Hematopoietic multipotent progenitor cell treated with erythropoietin and hydrocortisone succinate and interleukin-3 and kit ligand, for 8 days (in vitro differentiated cells): Measurements from ENCODE around the gene CTIF.
"Not testable (repeated sequence)": the region's sequence is repeated elsewhere in the genome, so short reads cannot be mapped to it uniquely, and the experiment has no call there.

Source experiments
- DNase-seq: peaks from one replicate; pipeline ENCODE4 v3.0.0-alpha.2; 2015

CTIF gene

DNA sequence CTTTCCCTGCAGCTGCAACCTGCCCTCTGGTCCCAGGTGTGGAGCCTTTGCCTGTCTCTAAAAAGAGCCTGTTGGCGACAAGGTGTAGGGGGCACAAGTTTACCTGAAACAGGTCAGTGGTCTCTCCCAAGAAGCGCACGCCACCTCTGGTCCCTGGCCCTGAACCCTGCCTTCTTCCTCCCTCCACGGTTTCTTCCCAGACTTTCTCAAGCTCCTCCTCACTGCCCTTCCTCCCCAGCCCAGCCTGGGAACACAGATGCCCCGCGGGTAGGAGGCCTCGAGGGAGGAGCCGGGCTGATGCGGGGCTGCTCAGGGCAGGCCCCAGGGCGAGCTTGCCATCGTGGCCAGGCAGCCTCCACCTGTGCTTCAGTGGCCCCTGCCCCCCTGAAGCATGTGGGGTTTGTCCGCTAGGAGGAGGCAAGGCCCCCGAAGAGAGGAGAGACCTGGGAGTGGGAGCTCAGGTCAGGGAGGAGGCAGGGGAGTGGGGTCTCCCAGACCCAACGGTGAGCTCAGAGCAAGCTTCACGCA, 322.4 kb downstream of the CTIF start:
- DNase-seq: no peak

DNA sequence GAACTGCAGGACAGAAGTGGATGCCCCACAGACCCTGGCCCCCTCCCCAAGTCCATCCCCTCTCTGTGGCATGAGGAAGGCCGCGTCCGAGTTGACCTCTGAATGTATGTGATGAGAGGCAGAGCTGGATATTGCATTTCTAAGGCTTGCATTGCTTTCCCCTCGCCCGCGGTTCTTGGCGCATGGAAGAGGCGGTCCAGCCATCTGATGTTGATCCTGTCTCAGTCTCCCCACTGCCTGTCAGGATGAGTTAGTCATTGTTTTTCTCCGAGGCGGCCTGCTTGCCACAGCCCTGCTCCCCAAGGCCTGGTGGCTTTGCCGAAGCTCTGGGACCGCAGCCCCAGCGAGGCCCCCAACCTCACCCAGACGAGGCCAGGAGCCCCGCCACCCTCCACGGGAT, 323.3 kb downstream of the CTIF start:
- DNase-seq: no peak

DNA sequence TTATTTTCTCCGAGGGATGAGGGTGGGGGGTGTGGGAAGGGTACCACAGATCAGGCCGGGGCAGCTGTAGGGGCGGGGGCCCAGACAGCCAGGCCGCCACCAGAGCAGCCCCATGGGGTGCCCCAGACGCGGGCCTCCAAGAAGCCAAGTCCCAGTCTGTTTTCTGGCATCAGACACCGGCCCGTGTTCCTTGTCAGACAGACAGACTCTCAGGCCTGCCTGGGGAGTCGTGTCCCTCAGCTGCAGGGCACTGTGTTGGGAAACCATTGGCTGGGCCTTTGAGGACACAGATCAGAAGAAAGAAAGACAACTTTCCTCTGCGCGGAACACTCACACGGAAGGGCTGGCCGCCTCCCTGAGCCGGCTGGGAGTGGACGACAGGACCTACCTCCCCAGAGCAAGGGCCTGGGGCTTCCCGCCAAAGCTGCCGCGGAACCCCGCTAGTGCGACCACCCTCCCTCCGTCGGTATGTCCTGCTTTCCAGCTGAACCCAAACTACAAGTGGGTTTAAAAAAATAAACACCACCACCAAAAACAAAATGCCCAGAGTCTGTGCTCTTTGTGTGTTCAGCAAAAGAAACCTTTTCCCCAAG, 323.9 kb downstream of the CTIF start:
- no peak for DNase-seq

DNA sequence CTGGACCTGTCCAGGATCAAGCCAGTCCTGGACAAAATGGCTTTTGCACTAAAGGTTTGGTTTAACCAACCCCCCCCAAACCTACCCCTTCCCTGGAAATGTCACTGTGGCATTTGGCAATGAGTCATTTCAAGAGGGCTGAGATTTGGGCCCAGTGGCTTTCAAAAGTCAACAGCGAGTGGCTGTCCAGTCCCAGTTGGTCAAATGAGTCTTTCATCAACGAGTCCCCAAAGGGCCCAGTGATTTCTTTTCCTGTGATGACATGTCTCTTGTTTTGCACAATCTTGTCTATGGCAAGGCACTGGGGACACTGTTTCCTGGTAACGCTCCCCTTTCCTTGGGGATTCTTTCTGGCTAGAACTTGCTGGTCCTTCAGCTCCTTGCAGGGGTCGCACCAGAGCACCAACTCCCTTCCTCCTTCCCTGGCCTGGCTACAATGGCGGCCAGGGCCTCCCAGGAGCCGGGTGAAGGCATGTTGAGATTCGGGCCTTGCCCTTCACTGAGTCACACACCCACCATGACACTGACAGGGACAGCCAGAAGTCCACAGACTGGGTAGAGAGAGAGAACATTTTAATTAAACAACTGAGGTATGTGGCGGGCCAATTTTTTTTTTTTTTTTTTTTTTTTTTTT, 324.7 kb downstream of the CTIF start:
- no peak for DNase-seq

DNA sequence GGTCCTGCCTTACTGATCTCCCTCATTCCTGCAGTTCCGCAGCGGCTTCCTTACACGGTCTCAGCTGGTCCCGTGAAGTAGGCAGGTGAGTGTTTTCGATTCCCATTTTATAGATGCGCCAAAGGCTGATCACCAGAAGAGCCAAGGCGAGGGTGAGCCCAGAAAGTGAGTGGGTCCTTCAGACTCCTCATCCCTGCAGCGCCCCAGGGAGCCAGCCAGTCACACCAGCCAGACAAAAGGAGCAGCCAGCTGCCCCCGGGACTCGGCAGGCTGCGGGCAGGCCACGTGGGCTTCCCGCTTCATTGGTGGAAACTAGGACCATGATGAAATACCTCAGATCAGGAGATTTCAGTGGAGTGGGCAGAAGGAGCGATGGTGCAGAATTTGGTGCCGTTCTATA, 326.0 kb downstream of the CTIF start:
- DNase-seq: no peak

DNA sequence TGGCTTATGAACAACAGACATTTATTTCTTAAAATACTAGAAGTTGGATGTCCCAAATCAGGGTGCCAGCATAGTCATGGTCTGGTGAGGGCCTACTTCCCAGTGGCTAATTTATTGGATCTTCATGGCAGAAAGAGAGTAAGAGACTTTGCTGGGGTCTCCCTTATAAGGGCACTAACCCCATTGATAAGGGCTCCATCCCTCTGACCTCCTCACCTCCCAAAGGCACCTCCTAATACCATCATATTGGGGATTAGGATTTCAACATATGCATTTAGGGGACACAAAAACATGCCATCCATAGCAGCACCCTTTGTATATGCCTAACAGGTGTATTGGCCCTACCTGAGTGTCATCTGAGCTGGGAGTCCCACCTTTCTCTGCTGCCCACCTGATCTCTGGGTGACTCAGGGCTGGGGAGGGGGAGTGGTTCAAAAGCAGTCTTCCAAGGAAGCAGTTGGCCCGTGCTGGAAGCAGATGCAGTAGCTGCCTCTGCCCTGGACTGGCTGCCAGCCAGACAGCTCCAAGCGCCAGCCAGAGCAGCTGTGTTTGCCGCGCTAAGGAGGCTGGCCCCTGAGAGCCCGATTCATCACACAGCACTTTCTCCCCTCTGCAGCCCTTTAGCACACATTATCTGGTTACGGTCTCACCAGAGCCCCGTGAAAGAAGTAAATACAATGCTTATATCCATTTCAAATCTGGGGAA, 327.4 kb downstream of the CTIF start:
- DNase-seq: no peak

DNA sequence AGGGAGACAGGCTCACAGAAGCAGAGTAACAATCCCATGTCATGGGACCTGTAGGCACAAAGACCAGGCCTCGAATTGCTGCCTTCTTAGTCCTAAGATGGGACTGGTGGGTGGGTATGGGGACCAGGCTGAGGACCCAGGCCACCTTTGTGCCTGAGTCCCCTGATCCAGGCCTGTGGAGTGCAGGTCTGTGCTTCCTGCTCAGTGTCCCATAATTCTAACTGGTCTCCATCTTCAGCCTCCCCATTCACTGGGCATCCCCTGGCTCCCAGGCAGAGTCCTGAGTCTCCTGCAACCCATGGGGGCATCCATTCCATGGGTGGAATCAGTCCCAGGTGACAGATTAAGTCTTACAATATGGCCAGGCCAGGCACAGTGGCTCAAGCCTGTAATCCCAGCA, 328.0 kb downstream of the CTIF start:
- no peak for DNase-seq

DNA sequence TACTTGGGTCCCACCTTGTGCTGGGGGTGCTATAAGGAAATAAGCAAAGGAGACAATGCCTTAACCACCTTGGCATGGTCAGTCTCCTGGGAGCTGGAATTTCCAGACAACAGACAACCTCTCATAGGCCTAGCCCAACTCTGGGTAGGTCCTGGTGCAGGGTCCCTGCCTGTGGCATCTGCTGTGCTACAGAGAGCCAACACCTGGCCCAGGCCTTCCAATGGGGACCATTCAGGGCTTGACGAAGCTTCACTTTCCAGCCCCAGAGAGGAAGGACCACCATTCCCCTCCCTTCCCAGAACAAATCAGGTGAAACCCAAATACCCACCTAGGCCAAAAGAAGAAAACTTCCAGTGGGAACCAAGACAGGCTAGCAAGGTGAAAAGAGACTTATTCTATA, 329.1 kb downstream of the CTIF start:
- DNase-seq: no peak

GRCh38 chr18:48868468-48869466, 329.9 kb downstream of the CTIF start:
- DNase-seq: no peak

- no peak for DNase-seq
Observed at GRCh38 chr18:48869591-48869990, 330.8 kb downstream of the CTIF start.

DNA sequence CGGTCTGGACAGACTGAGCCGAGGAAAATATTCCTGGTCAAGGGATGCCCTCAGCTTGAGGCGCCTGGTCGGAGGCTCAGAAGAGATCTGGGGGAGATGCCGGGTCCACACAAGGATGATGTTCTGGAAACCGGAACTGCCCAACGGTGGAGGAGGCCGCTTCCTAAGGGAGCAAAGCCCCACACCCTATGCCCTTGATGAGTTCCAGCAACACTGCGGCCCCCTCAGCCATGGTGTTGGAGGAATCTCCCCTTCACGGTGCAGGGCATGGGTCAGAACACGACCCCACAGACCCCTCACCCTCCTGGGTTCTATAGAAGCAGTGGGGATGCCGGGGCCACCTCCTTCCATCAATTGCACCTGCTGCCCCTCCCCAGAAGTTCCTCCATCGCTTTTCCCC, 332.1 kb downstream of the CTIF start:
- not testable (repeated sequence) for DNase-seq

GRCh38 chr18:48871391-48872166, 332.7 kb downstream of the CTIF start:
- DNase-seq: no peak

- DNase-seq: no peak
Observed at GRCh38 chr18:48872234-48873145, 333.7 kb downstream of the CTIF start.

DNA sequence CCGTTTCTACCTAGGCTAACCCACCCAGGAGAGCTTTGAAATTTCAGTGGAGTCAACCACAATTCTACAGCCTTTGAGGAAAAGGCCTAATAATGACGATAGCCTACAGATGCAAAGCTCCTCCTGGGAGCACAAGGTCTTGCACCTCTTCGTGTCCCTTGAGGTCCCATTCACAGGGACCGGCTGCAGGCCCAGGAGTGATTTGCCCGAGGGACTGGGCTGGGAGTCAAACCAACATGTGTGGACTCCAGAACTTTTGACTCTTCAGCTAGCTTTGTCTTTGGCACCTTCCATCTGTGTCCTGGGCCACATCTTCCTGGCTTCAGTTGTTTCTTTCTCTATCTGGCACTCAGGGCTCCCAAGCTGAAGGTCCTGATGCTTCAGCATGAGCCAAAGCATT, 335.4 kb downstream of the CTIF start:
- no peak for DNase-seq

- DNase-seq: no peak
Observed at GRCh38 chr18:48874701-48875162, 335.9 kb downstream of the CTIF start.

- no peak for DNase-seq
Observed at GRCh38 chr18:48875314-48875941, 336.6 kb downstream of the CTIF start.

DNA sequence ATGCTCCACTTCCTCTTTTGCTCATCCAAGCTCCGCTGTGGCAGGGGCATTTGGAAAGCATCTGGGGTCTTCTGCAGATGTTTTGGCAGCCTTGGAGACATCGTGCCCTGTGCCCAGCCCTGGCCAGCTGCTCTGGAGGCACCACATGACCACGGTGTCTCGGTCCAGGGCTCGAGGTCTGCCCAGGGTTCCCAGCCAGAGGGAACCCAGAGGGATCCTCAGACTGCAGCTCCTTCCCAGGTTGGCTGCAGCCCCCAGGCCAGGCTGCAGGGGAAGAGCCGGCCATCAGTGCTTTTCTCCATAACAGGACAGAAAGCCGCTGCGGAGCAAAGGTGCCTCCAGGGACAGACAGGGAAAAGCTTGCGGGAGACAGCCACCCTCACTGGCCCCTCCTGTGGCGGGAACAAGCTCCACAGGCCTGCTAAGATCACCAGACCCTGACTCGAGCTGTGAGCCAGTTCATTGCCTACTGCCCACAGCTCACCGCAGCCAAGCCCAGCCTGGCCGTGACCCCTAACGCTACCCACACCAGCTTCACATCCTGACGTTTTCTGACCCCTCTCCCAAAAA, 337.2 kb downstream of the CTIF start:
- DNase-seq: no peak

DNA sequence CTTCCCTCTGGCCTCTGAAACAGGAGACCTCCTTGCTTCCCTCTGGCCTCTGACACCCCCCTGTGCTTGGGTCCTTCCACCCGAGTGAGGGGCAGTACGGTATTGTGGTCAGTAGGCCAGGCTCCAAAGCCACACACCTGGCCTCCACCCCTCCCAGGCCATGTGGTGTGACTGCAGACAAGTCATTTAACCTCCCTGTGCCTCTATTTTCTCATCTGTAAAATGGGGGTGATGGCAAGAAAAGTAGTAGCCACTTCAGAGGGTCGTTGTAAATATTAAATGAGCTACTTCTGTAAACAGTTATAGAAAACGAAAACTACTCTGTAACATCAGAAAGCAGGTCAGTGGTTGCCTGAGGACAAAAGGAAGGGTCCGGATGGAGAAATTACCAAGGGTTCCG, 337.8 kb downstream of the CTIF start:
- no peak for DNase-seq

DNA sequence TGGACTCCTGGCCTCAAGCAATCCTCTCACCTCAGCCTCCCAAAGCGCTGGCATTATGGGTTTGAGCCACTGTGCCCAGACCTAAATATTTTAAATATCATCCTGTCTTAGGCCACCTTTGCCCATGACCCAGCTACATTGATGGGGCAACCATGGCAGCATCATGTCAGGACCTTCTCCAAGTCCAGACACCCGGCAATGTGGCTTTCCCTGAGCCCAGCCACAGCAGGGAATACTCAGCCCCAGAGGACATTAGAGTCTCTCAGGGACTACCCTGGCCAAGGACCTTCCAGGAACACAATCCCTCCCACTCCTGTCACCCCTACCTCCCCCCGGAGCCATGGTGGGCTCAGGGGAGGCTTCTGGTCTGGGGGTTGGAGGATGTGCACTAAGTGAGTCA, 339.1 kb downstream of the CTIF start:
- DNase-seq: no peak

DNA sequence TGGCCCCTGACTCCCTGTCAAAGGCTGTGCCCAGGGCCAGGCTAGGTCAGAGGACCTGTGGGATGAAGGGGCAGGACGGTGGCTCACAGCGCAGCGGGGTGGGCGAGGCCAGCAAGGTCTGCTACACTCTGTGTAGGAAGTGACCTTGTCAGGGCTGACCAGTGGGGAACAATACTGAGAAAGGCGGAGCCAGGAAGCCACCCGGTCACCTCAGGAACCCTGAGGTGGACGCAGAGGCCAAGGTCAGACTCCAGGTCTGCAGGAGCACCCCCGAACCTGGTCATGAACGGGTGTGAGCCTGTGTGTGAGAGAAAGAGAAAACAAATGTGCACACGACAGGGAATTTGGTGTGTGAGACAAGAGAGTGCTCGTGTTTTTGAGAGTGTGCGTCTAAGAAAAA, 339.6 kb downstream of the CTIF start:
- no peak for DNase-seq
